ENCODE results near the gene MGST2.

DNA sequence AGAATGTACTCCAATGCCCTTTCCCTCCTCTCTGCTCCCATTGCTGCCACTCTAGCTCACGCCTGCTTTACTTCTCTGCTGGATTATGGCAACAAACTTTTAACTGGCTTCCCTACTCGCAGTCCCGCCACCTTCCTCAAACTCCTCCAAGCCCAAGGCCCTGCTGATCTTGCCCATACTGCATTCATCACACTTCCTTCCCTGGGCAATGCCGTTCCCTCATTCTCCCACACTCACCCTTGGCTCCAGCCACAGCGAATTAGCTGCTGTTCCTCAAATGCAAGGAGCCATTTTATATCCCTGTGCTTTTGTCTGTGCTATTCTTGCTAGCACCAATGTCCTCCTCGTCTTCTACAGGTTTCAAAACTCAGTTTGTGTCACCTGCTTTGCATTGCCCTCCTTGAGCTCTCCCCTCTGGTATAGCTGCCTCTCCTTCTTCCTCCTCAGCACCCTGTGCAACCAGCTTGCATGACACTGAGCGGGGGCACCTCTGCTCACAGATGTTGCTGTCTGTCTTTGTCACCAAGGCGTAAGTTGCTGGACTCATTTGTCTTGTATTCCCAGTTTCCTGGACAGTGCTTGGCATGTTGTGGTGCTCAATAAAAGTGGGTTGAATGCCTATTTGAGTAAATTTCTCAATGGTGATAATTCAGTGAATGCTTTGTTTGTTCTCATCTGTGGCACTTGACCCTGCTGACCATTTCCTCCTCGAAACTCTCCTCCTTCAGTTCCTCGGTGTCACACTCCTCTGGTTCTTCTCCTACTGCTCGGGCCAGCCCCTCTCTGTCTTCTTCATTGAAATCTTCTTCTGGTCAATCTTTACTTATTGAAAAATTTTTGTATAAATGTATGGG is 22.4 kb upstream of the MGST2 start:
- TF ChIP-seq, protein P1, sequence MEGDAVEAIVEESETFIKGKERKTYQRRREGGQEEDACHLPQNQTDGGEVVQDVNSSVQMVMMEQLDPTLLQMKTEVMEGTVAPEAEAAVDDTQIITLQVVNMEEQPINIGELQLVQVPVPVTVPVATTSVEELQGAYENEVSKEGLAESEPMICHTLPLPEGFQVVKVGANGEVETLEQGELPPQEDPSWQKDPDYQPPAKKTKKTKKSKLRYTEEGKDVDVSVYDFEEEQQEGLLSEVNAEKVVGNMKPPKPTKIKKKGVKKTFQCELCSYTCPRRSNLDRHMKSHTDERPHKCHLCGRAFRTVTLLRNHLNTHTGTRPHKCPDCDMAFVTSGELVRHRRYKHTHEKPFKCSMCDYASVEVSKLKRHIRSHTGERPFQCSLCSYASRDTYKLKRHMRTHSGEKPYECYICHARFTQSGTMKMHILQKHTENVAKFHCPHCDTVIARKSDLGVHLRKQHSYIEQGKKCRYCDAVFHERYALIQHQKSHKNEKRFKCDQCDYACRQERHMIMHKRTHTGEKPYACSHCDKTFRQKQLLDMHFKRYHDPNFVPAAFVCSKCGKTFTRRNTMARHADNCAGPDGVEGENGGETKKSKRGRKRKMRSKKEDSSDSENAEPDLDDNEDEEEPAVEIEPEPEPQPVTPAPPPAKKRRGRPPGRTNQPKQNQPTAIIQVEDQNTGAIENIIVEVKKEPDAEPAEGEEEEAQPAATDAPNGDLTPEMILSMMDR (IDR thresholded peaks at IDR 0.05; ENCODE audit: low read depth, low read length, poor library complexity, severe bottlenecking) = no peak
- no peak for TF ChIP-seq EZH2phosphoT487 (IDR thresholded peaks at IDR 0.05; ENCODE audit: borderline replicate concordance, low read length)

Data from DOHH2 (cell line).